Suprapubic skin (tissue), 4 donors: ENCODE data around the gene LRIG1. TPM values are rescaled to one million over a fixed set of nuclear protein-coding genes. Genes with fewer than 3 reads are reported as not detected.
A peak's percentile ranks its signal among the peaks of the same experiment; 100 is the strongest.

Experiments
- DNase-seq, 2 donors: peaks; one replicate each; pipeline ENCODE4 v3.0.0-alpha.2; 2019; ENCODE audit warnings: low spot score in 2 of 2
- H3K27ac ChIP-seq: fragments of 200-600 bp; sonication (generic); one replicate; pipeline ENCODE4 v1.5.1; 2019
- H3K27me3 ChIP-seq: fragments of 200-600 bp; sonication (generic); one replicate; pipeline ENCODE4 v1.5.1; 2019
- H3K36me3 ChIP-seq: fragments of 200-600 bp; sonication (generic); one replicate; pipeline ENCODE4 v1.5.1; 2019
- H3K4me1 ChIP-seq: fragments of 200-600 bp; sonication (generic); one replicate; pipeline ENCODE4 v1.5.1; 2019
- H3K4me3 ChIP-seq: fragments of 200-600 bp; sonication (generic); one replicate; pipeline ENCODE4 v1.5.1; 2019; ENCODE audit warnings: mild to moderate bottlenecking
- H3K9me3 ChIP-seq: fragments of 200-600 bp; sonication (generic); one replicate; pipeline ENCODE4 v1.5.1; 2019
- CTCF ChIP-seq, 2 donors: fragments of 200-600 bp in 1 of 2; fragments of 450-650 bp in 1 of 2; sonication (generic) in 1 of 2; IDR thresholded peaks; one replicate each; pipeline ENCODE4 v1.5.1; 2016 to 2019; ENCODE audit warnings: antibody characterized with exemption in 2 of 2, mild to moderate bottlenecking in 1 of 2, moderate library complexity in 1 of 2
- EP300 ChIP-seq: sonication (generic); formaldehyde crosslinking; IDR thresholded peaks from one replicate; pipeline ENCODE4 v1.6.1; 2017; ENCODE audit warnings: antibody characterized with exemption
- POLR2A ChIP-seq, 2 donors: fragments of 450-650 bp; IDR thresholded peaks; one replicate each; pipeline ENCODE4 v1.6.1; 2017; ENCODE audit warnings: antibody characterized with exemption in 2 of 2, mild to moderate bottlenecking in 2 of 2, moderate library complexity in 2 of 2
- POLR2AphosphoS5 ChIP-seq, 3 donors: sonication (generic); formaldehyde crosslinking; IDR thresholded peaks; one replicate each; pipeline ENCODE4 v1.6.1; 2017; ENCODE audit warnings: antibody characterized with exemption in 3 of 3
- WGBS: methylation state at CpG from one replicate; pipeline ENCODE4 v1.1.5; 2018; 5-methylcytosine and 5-hydroxymethylcytosine counted together
- total RNA-seq, 4 donors: library from RNA; depleted of rRNA; stranded (reverse); fragments of >200 nt; gene quantifications; one replicate each; pipeline ENCODE4 v1.1.0, GENCODE V29; 2016

Gene LRIG1
- total RNA-seq, 4 donors from 2014 or later: 69.1 to 88.0 (median 78.9) TPM

- 56% methylated on average over 5 of the region's 5 CpGs for WGBS
- DNase-seq: no peak
Measured at GRCh38 chr3:66365080-66365479, 135.7 kb downstream of the LRIG1 start.

DNA sequence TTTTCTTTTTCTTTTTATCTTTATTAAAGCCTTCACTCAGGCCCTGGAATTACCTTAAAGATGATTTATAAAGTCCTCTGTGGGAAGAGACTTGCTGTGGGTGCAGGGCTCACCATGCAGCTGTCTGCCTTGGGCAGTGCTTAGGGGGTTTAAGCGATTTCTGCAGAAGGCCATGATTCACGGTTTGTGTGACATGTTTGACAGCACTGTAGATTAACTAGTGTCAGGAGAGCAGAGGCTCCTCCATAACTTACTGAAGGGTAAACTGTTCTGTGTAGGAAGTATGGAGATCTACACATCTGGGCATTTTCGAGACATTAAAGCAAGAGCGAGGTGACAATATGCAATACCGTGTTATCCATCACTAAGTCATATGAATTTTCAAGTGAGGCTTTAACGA is 137.7 kb downstream of the LRIG1 start:
- H3K4me3 ChIP-seq: no peak overlapping the region
- DNase-seq: no peak
- TF ChIP-seq EP300 (no peak), CTCF (IDR thresholded peaks at IDR 0.05) (no peak), POLR2AphosphoS5 (IDR thresholded peaks at IDR 0.05) (no peak), POLR2A (IDR thresholded peaks at IDR 0.05) (no peak)
- no peaks in the 10 kb centered on the region for H3K9me3 ChIP-seq
- H3K4me1 ChIP-seq: no peaks in the 10 kb centered on the region
- H3K27me3 ChIP-seq: no peaks in the 10 kb centered on the region
- no peak overlapping the region for H3K27ac ChIP-seq
- H3K36me3 ChIP-seq: peaks cover 3% of the 10 kb centered on the region
- 93% methylated on average over 6 of the region's 6 CpGs for WGBS

More at GRCh38 chr3:66365080-66365479, 135.7 kb downstream of the LRIG1 start:
- H3K4me3 ChIP-seq: no peak overlapping the region
- TF ChIP-seq POLR2AphosphoS5 (IDR thresholded peaks at IDR 0.05) (peak in 1 of 3 donors; percentile 40), EP300 (no peak), CTCF (IDR thresholded peaks at IDR 0.05) (no peak)
- no peaks in the 10 kb centered on the region for H3K4me1 ChIP-seq
- peaks cover 3% of the 10 kb centered on the region for H3K36me3 ChIP-seq
- H3K27me3 ChIP-seq: no peaks in the 10 kb centered on the region
- H3K9me3 ChIP-seq: no peaks in the 10 kb centered on the region
- no peak overlapping the region for H3K27ac ChIP-seq

GRCh38 chr3:66362541-66362941 is 138.3 kb downstream of the LRIG1 start:
- no peaks in the 10 kb centered on the region for H3K4me1 ChIP-seq

DNA sequence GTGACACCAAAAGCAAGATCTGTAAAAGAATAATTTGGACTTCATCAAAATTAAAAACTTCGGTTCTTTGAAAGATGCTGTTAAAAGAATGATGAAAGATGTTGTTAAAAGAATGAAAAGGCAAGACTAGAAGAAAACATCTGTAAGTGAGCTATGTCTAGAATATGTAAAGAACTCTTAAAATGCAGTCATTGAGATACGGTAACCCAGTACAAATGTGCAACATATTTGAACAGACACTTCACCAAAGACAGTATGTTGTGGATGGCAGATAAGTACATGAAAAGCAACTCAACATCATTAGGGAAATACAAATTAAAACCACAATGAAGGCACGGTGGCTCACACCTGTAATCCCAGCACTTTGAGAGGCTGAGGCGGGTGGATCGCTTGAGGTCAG is 139.5 kb downstream of the LRIG1 start:
- no peaks in the 10 kb centered on the region for H3K9me3 ChIP-seq
- 96% methylated on average over 5 of the region's 5 CpGs for WGBS
- H3K27ac ChIP-seq: no peak overlapping the region
- no peaks in the 10 kb centered on the region for H3K27me3 ChIP-seq
- TF ChIP-seq CTCF (IDR thresholded peaks at IDR 0.05) (no peak), POLR2AphosphoS5 (IDR thresholded peaks at IDR 0.05) (no peak), EP300 (no peak), POLR2A (IDR thresholded peaks at IDR 0.05) (no peak)
- H3K4me1 ChIP-seq: no peaks in the 10 kb centered on the region
- DNase-seq: no peak
- H3K4me3 ChIP-seq: no peak overlapping the region
- H3K36me3 ChIP-seq: peaks cover 3% of the 10 kb centered on the region

More at GRCh38 chr3:66362541-66362941, 138.3 kb downstream of the LRIG1 start:
- no peak overlapping the region for H3K27ac ChIP-seq
- no peak overlapping the region for H3K4me3 ChIP-seq
- H3K36me3 ChIP-seq: peaks cover 3% of the 10 kb centered on the region
- no peaks in the 10 kb centered on the region for H3K9me3 ChIP-seq
- no peak for TF ChIP-seq EP300
- no peak for TF ChIP-seq CTCF (IDR thresholded peaks at IDR 0.05)
- TF ChIP-seq POLR2A (IDR thresholded peaks at IDR 0.05): no peak
- no peak for TF ChIP-seq POLR2AphosphoS5 (IDR thresholded peaks at IDR 0.05)
- DNase-seq: no peak
- no peaks in the 10 kb centered on the region for H3K27me3 ChIP-seq
- WGBS: 73% methylated on average over 3 of the region's 3 CpGs

GRCh38 chr3:66355997-66356396 is 144.8 kb downstream of the LRIG1 start:
- TF ChIP-seq POLR2AphosphoS5 (IDR thresholded peaks at IDR 0.05) (no peak), CTCF (IDR thresholded peaks at IDR 0.05) (no peak), POLR2A (IDR thresholded peaks at IDR 0.05) (no peak), EP300 (no peak)
- WGBS: 90% methylated on average over 1 of the region's 1 CpG

More at GRCh38 chr3:66355997-66356396, 144.8 kb downstream of the LRIG1 start:
- H3K27ac ChIP-seq: no peak overlapping the region
- no peaks in the 10 kb centered on the region for H3K36me3 ChIP-seq
- no peaks in the 10 kb centered on the region for H3K27me3 ChIP-seq
- DNase-seq: no peak
- no peaks in the 10 kb centered on the region for H3K9me3 ChIP-seq
- H3K4me1 ChIP-seq: no peaks in the 10 kb centered on the region
- H3K4me3 ChIP-seq: no peak overlapping the region
